ENCODE data around the gene TTC7B. TPM values are rescaled to one million over a fixed set of nuclear protein-coding genes. Genes with fewer than 3 reads are reported as not detected.
A peak's percentile ranks its signal among the peaks of the same experiment; 100 is the strongest.

Gene TTC7B
- total and polyA plus RNA-seq, 2 of the 13 experiments (the other 11 are each of a cell fraction or from before 2014, with no cell fraction given): 1.3 to 3.2 TPM

DNA sequence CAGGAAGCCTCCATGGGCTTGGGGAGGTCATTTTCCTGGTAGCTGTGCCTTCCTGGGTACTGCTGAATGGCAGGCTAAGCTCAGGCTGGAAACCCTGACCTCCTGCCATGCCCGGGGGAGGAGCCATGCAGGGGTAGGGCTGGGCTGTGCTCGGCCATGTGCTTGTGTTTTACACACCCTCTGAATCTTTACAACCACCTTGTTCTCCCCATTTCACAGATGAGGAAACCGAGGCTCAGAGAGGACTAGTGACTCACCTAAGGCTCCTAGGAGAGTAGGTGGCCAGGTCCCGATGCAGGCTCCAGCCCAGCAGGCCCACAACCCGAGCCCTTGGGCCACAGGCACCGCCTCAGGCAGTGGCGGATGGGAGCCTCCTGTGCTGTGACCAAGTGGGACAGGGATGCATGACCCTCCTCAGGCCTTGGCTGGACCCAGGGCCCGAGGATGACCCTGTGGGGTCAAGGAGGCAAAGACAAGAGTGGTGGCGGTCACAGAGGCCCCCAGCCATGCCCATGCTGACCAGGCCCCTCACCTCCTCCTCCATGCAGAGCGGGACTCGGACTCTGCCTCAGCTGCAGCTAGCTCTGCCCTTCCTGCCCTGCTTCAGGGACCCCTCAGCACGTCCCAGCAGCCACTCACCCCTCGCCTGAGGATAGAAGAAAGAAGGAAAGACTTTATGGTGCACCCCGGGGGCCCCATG, 283.3 kb downstream of the TTC7B start:
- Histone ChIP-seq H3K9ac (ENCODE audit: insufficient read depth, low read depth, low read length) (no peak overlapping the region), H3K9me3 (ENCODE audit: low read length) (no peaks in the 10 kb centered on the region)

DNA sequence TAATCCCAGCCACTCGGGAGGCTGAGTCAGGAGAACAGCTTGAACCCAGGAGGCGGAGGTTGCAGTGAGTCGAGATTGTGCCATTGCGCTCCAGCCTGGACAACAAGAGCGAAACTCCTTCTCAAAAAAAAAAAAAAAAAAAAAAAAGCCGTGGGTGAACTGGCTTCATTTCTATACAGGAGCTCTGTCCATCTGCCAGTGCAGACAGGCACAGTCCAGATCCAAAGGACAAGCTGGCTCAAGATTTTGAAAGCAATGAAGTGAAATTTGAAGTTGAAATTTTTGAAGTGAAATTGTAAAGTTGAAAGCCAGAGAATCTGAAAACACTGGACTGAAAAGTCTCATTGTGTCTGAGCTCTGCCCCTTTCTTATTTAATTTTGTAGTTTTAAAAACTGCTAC, 284.7 kb downstream of the TTC7B start:
- intact Hi-C loops (cut with micrococcal nuclease; ENCODE audit: unreplicated experiment) (no loop called here), in situ Hi-C loops (cut with HindIII; ENCODE audit: extremely low pct_ligation_motif_present, low pct_unique_long_range_greater_than_20kb) (no loop called here)
- H2AFZ ChIP-seq (ENCODE audit: low read length): no peak overlapping the region
- DNase-seq (ENCODE audit: low spot score) (no peak), ATAC-seq (no peak), FAIRE-seq (no peak)
- peaks cover 0 to 7% of the 10 kb centered on the region in 2 experiments; a peak in 3 of 5 replicates for H3K27me3 ChIP-seq (ENCODE audit: control insufficient read depth in 1 of 2, insufficient read depth in 2 of 2, low read length in 2 of 2)
- no peaks in the 10 kb centered on the region for H4K20me1 ChIP-seq (ENCODE audit: insufficient read depth, low read length)
- no peaks in the 10 kb centered on the region for H3K36me3 ChIP-seq (replicated peaks in 1 of 2; ENCODE audit: control insufficient read depth in 1 of 2, insufficient read depth in 2 of 2, low read length in 2 of 2)
- no peaks in the 10 kb centered on the region; the same call in 1 of the 2 replicates for H3K4me1 ChIP-seq (ENCODE audit: insufficient read depth, low read length)
- WGBS (ENCODE audit: low lambda C conversion rate): 55% methylated on average over 6 of the region's 6 CpGs
- H3K79me2 ChIP-seq (ENCODE audit: insufficient read depth, low read length): no peaks in the 10 kb centered on the region
- BruUV-seq (replicated peaks): no TSS peak
- ChIA-PET CTCF (ENCODE audit: low intra/inter-chr PET ratio, low total read pairs) (no interaction called here), POLR2A (no interaction called here)
- H3K4me3 ChIP-seq (replicated peaks in 1 of 3; ENCODE audit: insufficient read depth in 1 of 3, low read depth in 2 of 3, low read length in 3 of 3): no peak overlapping the region
- no peak overlapping the region for H3K27ac ChIP-seq (ENCODE audit: extremely low read length, insufficient read depth, low read length)
- H3K9ac ChIP-seq (ENCODE audit: insufficient read depth, low read depth, low read length): no peak overlapping the region
- no peak overlapping the region for H3K4me2 ChIP-seq (ENCODE audit: low read depth, low read length)
- peaks cover 8% of the 10 kb centered on the region for H3K9me3 ChIP-seq (ENCODE audit: low read length)
- TF ChIP-seq, protein P1, sequence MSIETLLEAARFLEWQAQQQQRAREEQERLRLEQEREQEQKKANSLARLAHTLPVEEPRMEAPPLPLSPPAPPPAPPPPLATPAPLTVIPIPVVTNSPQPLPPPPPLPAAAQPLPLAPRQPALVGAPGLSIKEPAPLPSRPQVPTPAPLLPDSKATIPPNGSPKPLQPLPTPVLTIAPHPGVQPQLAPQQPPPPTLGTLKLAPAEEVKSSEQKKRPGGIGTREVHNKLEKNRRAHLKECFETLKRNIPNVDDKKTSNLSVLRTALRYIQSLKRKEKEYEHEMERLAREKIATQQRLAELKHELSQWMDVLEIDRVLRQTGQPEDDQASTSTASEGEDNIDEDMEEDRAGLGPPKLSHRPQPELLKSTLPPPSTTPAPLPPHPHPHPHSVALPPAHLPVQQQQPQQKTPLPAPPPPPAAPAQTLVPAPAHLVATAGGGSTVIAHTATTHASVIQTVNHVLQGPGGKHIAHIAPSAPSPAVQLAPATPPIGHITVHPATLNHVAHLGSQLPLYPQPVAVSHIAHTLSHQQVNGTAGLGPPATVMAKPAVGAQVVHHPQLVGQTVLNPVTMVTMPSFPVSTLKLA (IDR thresholded peaks at IDR 0.05): no peak
- TF ChIP-seq LCORL (IDR thresholded peaks at IDR 0.05) (no peak), LCORL (CRISPR knock-in tag; IDR thresholded peaks at IDR 0.05) (no peak), ZNF780A (CRISPR knock-in tag; IDR thresholded peaks at IDR 0.05) (no peak), ZNF761 (CRISPR knock-in tag; conservative IDR thresholded peaks at IDR 0.05) (no peak), ZNF292 (CRISPR knock-in tag; IDR thresholded peaks at IDR 0.05; ENCODE audit: borderline replicate concordance, low read depth) (no peak), MZF1 (CRISPR knock-in tag; IDR thresholded peaks at IDR 0.05; ENCODE audit: borderline replicate concordance) (no peak), EP300 (IDR thresholded peaks at IDR 0.05; ENCODE audit: low read depth in 2 of 2, low read length in 2 of 2) (no peak), EP300 (CRISPR knock-in tag; IDR thresholded peaks at IDR 0.05; ENCODE audit: borderline replicate concordance) (no peak), ZNF652 (CRISPR knock-in tag; IDR thresholded peaks at IDR 0.05; ENCODE audit: borderline replicate concordance, low read depth) (no peak)

More for the DNA sequence above, 283.3 kb downstream of the TTC7B start:
- no peaks in the 10 kb centered on the region for H3K36me3 ChIP-seq (replicated peaks in 1 of 2; ENCODE audit: control insufficient read depth in 1 of 2, insufficient read depth in 2 of 2, low read length in 2 of 2)
- ATAC-seq (no peak; the same call in 1 of the 3 replicates), DNase-seq (ENCODE audit: low spot score) (no peak), FAIRE-seq (no peak)
- ChIA-PET CTCF (ENCODE audit: low intra/inter-chr PET ratio, low total read pairs) (no interaction called here), POLR2A (no interaction called here)
- H3K27ac ChIP-seq (ENCODE audit: extremely low read length, insufficient read depth, low read length): no peak overlapping the region
- BruUV-seq (replicated peaks): no TSS peak
- H3K79me2 ChIP-seq (ENCODE audit: insufficient read depth, low read length): no peaks in the 10 kb centered on the region
- H3K4me3 ChIP-seq (replicated peaks in 1 of 3; ENCODE audit: insufficient read depth in 1 of 3, low read depth in 2 of 3, low read length in 3 of 3): no peak overlapping the region
- no peaks in the 10 kb centered on the region; the same call in 1 of the 2 replicates for H3K4me1 ChIP-seq (ENCODE audit: insufficient read depth, low read length)
- no peak overlapping the region for H2AFZ ChIP-seq (ENCODE audit: low read length)
- TF ChIP-seq ZNF484 (CRISPR knock-in tag; IDR thresholded peaks at IDR 0.05; ENCODE audit: borderline replicate concordance, low read depth): no peak
- TF ChIP-seq ZNF629 (CRISPR knock-in tag; conservative IDR thresholded peaks at IDR 0.05): peak; percentile 63
- no peak for TF ChIP-seq ATRX (CRISPR knock-in tag; IDR thresholded peaks at IDR 0.05; ENCODE audit: borderline replicate concordance)
- no peak for TF ChIP-seq ZNF652 (CRISPR knock-in tag; IDR thresholded peaks at IDR 0.05; ENCODE audit: borderline replicate concordance, low read depth)
- no peak for TF ChIP-seq FOXA3 (CRISPR knock-in tag; IDR thresholded peaks at IDR 0.05)
- TF ChIP-seq, protein P2, sequence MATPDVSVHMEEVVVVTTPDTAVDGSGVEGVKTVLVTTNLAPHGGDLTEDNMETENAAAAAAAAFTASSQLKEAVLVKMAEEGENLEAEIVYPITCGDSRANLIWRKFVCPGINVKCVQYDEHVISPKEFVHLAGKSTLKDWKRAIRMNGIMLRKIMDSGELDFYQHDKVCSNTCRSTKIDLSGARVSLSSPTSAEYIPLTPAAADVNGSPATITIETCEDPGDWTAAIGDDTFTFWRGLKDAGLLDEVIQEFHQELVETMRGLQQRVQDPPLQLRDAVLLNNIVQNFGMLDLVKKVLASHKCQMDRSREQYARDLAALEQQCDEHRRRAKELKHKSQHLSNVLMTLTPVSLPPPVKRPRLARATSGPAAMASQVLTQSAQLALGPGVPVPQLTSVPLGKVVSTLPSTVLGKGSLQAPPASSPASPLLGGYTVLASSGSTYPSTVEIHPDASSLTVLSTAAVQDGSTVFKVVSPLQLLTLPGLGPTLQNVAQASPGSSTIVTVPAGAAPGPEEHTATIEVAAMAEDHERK (CRISPR knock-in tag; IDR thresholded peaks at IDR 0.05; ENCODE audit: low read depth): no peak
- no peak for TF ChIP-seq ZNF207 (IDR thresholded peaks at IDR 0.05; ENCODE audit: borderline replicate concordance)
- no peak for TF ChIP-seq FOXJ3 (CRISPR knock-in tag; IDR thresholded peaks at IDR 0.05; ENCODE audit: borderline replicate concordance)
- intact Hi-C loops (cut with micrococcal nuclease; ENCODE audit: unreplicated experiment) (no loop called here), in situ Hi-C loops (cut with HindIII; ENCODE audit: extremely low pct_ligation_motif_present, low pct_unique_long_range_greater_than_20kb) (no loop called here)
- H3K27me3 ChIP-seq (ENCODE audit: control insufficient read depth in 1 of 2, insufficient read depth in 2 of 2, low read length in 2 of 2): peaks cover 0 to 7% of the 10 kb centered on the region in 2 experiments; a peak in 3 of 5 replicates
- H4K20me1 ChIP-seq (ENCODE audit: insufficient read depth, low read length): no peaks in the 10 kb centered on the region
- no peak overlapping the region for H3K4me2 ChIP-seq (ENCODE audit: low read depth, low read length)
- 24% methylated on average over 7 of the region's 14 CpGs for WGBS (ENCODE audit: low lambda C conversion rate)
